Activated T-cell treated with anti-CD3 and anti-CD28 coated beads, Interleukin-2, amount 50 U/mL, for 24 hours (primary cell): ENCODE results near the gene STKLD1.
"Not testable (repeated sequence)": the region's sequence is repeated elsewhere in the genome, so short reads cannot be mapped to it uniquely, and the experiment has no call there.

ENCODE experiments used
- DNase-seq: peaks from one replicate; pipeline ENCODE4 v3.0.0-alpha.2; 2020
- H3K27ac Mint-ChIP-seq: 2 replicates; pipeline ENCODE4 v1.8.0; 2020; ENCODE audit warnings: mild to moderate bottlenecking, mixed read lengths
- H3K27me3 Mint-ChIP-seq: 2 replicates; pipeline ENCODE4 v1.8.0; 2020; ENCODE audit warnings: mixed read lengths
- H3K36me3 Mint-ChIP-seq: 2 replicates; pipeline ENCODE4 v1.8.0; 2020; ENCODE audit warnings: low read depth, mixed read lengths
- H3K4me1 Mint-ChIP-seq: 2 replicates; pipeline ENCODE4 v1.8.0; 2020; ENCODE audit warnings: low read depth, mixed read lengths
- H3K4me3 Mint-ChIP-seq: 2 replicates; pipeline ENCODE4 v1.8.0; 2020; ENCODE audit warnings: mild to moderate bottlenecking, moderate library complexity, mixed read lengths
- H3K9me3 Mint-ChIP-seq: 2 replicates; pipeline ENCODE4 v1.8.0; 2020; ENCODE audit warnings: mixed read lengths

The STKLD1 gene

DNA sequence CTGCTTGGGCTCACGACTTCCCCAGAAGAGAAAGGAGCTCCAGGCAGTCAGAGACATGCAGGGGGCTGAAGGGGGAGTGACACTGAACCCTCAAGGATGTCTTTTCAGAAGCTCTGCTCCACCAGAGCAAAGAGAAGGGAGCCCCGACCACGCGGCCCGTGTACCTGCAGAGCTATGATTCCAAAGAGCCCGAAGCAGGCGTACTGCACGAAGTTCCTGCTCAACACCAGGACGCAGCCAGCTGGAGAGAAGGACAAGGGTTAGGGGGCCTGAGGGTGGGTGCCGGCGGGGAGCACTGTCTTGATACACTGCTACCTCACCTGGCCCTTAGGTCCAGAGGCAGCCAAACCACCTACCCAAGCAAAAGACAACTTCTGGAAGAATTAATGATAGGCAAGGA, 9.7 kb upstream of the STKLD1 start:
- H3K4me1 Mint-ChIP-seq: peaks cover 63% of the 10 kb centered on the region
- H3K36me3 Mint-ChIP-seq: peaks cover 99% of the 10 kb centered on the region
- H3K27me3 Mint-ChIP-seq: no peaks in the 10 kb centered on the region

DNA sequence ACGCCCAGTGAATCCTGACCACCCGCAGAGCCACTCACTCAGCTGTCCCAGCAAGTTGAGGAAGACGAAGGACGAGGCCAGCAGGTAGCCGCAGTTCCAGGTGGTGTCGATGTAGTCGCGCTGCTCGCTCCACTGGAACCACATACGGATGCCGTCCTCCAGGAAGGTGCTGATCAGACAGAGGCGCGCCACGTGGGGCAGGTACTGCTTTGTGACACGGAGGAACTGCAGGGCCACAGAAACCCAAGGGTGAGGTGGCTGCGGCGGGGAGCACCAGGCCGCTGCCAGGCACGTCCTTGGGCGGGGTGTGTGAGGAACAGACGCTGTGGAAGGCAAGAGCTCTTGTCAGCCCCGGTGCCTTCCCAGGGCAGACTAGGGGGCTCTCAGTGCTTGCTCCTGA, 8.9 kb upstream of the STKLD1 start:
- no peaks in the 10 kb centered on the region for H3K9me3 Mint-ChIP-seq
- no peak for DNase-seq
- peaks cover 99% of the 10 kb centered on the region for H3K36me3 Mint-ChIP-seq
- peaks cover 63% of the 10 kb centered on the region for H3K4me1 Mint-ChIP-seq
- H3K27me3 Mint-ChIP-seq: no peaks in the 10 kb centered on the region
- no peak overlapping the region for H3K4me3 Mint-ChIP-seq
- H3K27ac Mint-ChIP-seq: peak overlapping the region; percentile 99

More for the DNA sequence above, 9.7 kb upstream of the STKLD1 start:
- peak overlapping the region; percentile 67 for H3K27ac Mint-ChIP-seq
- no peak overlapping the region for H3K4me3 Mint-ChIP-seq
- no peaks in the 10 kb centered on the region for H3K9me3 Mint-ChIP-seq
- no peak for DNase-seq

DNA sequence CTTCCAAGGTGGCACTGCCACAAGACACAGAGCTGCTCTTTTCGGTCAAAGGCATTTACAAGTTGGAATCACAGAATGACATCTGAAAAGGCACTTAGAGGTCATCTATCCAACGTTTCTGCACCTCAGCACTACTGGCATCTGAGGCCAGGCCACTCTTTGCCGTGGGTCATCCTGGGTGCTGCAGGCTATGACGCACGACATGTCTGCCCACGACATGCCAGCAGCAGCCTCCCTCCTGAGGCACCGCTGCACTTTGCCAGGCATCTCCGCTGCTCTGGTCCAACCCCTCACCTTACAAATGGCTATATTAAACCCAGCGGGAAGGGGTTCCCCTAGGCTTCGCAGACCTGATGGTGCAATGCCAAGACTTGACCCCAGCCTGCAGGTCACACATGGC, 8.4 kb upstream of the STKLD1 start:
- H3K9me3 Mint-ChIP-seq: no peaks in the 10 kb centered on the region
- H3K27ac Mint-ChIP-seq: peak overlapping the region; percentile 99
- no peak for DNase-seq
- peaks cover 99% of the 10 kb centered on the region for H3K36me3 Mint-ChIP-seq
- no peak overlapping the region for H3K4me3 Mint-ChIP-seq
- peaks cover 68% of the 10 kb centered on the region for H3K4me1 Mint-ChIP-seq
- no peaks in the 10 kb centered on the region for H3K27me3 Mint-ChIP-seq

GRCh38 chr9:133368249-133368881, 7.8 kb upstream of the STKLD1 start:
- Mint-ChIP-seq H3K4me1 (peaks cover 74% of the 10 kb centered on the region), H3K9me3 (no peaks in the 10 kb centered on the region), H3K36me3 (peaks cover 99% of the 10 kb centered on the region), H3K4me3 (peak overlapping the region; percentile 99), H3K27me3 (no peaks in the 10 kb centered on the region), H3K27ac (peak overlapping the region; percentile 99)
- DNase-seq: no peak

DNA sequence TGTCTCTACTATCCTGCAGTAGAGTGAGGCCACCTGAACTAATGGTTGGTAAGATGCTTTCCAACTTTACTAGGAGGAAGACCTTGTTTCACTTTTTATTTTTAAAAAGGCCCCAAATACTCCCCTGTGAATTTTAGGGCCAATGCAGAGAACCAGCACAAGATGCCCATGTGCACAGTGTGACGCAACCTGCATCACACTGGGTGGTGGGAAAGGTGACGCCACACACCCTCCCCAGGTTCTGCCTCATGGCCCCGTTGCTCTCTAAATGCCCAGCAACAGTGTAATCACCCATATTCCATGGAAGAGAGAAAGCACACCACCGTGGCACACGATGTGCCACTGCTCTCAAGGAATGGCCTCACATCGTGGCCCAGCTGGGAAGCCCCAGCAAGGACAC, 6.7 kb upstream of the STKLD1 start:
- Mint-ChIP-seq H3K36me3 (peaks cover 98% of the 10 kb centered on the region), H3K4me1 (peaks cover 78% of the 10 kb centered on the region), H3K27ac (peak overlapping the region; percentile 99), H3K4me3 (peak overlapping the region; percentile 99), H3K9me3 (no peaks in the 10 kb centered on the region), H3K27me3 (no peaks in the 10 kb centered on the region)
- no peak for DNase-seq

GRCh38 chr9:133369933-133370332, 6.2 kb upstream of the STKLD1 start:
- Mint-ChIP-seq H3K9me3 (no peaks in the 10 kb centered on the region), H3K27me3 (no peaks in the 10 kb centered on the region), H3K4me3 (peak overlapping the region; percentile 99), H3K27ac (peak overlapping the region; percentile 99), H3K36me3 (peaks cover 99% of the 10 kb centered on the region), H3K4me1 (peaks cover 81% of the 10 kb centered on the region)
- no peak for DNase-seq

DNA sequence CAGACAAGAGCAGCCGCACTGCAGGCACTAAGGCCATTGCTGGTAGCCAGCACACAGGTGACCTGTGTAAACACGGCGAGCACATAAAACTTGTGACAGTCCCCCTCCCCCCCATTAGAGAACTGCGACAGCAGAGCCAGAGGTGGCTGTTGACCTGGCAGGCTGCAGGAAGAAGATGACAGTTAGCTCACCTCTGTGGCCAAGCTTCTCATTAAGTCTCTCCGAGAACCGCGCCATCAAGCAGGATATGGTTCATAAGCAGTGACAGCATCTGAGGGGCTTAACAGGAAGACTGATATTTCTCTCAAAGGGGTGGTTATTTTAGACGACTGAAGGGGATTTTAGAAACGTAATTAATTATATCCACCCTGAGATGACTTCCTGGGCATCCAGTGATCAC, 5.5 kb upstream of the STKLD1 start:
- Mint-ChIP-seq H3K4me1 (peaks cover 81% of the 10 kb centered on the region), H3K4me3 (peak overlapping the region; percentile 99), H3K27me3 (no peaks in the 10 kb centered on the region), H3K27ac (peak overlapping the region; percentile 99), H3K9me3 (no peaks in the 10 kb centered on the region), H3K36me3 (peaks cover 94% of the 10 kb centered on the region)
- DNase-seq: no peak

GRCh38 chr9:133371261-133371711, 4.9 kb upstream of the STKLD1 start:
- DNase-seq: peak; percentile 80
- Mint-ChIP-seq H3K9me3 (no peaks in the 10 kb centered on the region), H3K27me3 (no peaks in the 10 kb centered on the region), H3K4me1 (peaks cover 75% of the 10 kb centered on the region), H3K36me3 (peaks cover 88% of the 10 kb centered on the region), H3K27ac (peak overlapping the region; percentile 99), H3K4me3 (peak overlapping the region; percentile 99)

- Mint-ChIP-seq H3K4me1 (peaks cover 70% of the 10 kb centered on the region), H3K9me3 (no peaks in the 10 kb centered on the region), H3K36me3 (peaks cover 80% of the 10 kb centered on the region), H3K27ac (peak overlapping the region; percentile 99), H3K27me3 (no peaks in the 10 kb centered on the region), H3K4me3 (peak overlapping the region; percentile 99)
- DNase-seq: no peak
These were observed 4.0 kb upstream of the STKLD1 start for GRCh38 chr9:133372144-133372543.

DNA sequence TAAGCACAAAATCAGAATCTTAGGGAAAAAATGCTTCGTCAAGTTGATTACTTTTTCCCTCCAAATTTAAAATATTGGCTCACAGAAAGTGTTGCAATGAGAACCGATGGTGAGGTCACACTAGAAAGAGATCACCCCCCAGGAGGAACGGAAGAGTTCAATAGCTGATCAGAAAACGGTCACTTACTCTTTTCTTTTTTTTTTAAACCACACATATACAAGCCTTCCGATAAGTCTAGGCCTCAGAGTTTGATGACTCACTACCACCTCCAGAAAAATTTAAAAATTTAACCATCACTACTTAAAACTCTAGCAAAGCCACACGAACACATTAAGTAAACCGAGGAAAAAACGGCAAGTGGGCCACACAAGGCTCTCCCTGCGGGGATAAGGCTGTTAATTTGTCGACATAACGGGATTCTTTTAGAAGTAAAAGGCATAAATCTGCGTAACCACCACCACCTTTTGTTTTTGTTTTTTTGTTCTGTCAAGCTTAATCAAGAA, 1.5 kb upstream of the STKLD1 start:
- Mint-ChIP-seq H3K4me3 (peak overlapping the region; percentile 99), H3K27ac (peak overlapping the region; percentile 99), H3K27me3 (no peaks in the 10 kb centered on the region), H3K36me3 (peaks cover 54% of the 10 kb centered on the region), H3K4me1 (peaks cover 48% of the 10 kb centered on the region), H3K9me3 (no peaks in the 10 kb centered on the region)
- DNase-seq: peak; percentile 51

DNA sequence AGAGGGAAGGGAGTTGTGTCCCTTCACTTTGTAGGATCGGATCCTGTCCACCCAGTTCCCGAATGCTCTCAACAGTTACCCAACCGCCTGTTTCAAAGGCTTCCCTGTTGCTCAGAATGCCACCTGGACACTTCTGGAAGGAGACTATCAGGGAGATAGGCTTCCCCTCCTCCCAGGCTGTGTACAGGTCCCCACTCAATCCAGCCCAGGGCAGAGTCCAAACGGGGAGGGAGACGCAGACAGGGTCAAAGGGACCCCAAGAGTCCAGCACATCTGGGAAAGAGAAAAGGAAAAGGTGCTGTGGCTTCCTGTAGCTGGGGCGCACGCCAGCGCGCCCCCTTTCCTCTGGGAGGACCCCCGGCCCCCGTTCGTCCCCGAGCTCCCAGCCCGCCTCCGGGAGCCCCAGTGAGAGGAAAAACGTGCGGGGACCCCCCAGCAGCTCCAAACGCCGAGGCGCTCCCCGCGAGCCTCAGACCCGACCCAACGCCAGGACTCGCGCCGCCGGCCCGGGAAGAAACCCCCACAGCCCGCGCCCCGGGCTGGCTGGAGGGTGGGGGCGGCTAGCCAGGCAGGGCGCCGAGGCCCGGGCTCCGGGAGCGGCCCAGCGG, 946 bp upstream of the STKLD1 start:
- H3K27me3 Mint-ChIP-seq: no peaks in the 10 kb centered on the region
- H3K9me3 Mint-ChIP-seq: no peaks in the 10 kb centered on the region
- H3K36me3 Mint-ChIP-seq: peaks cover 49% of the 10 kb centered on the region
- DNase-seq: no peak
- peak overlapping the region; percentile 99 for H3K4me3 Mint-ChIP-seq
- peaks cover 42% of the 10 kb centered on the region for H3K4me1 Mint-ChIP-seq
- peak overlapping the region; percentile 99 for H3K27ac Mint-ChIP-seq

- DNase-seq, H3K27me3 Mint-ChIP-seq, H3K9me3 Mint-ChIP-seq, H3K27ac Mint-ChIP-seq: not testable (repeated sequence)
- peaks cover 28% of the 10 kb centered on the region for H3K36me3 Mint-ChIP-seq
- H3K4me3 Mint-ChIP-seq: peak overlapping the region; percentile 64
- peaks cover 22% of the 10 kb centered on the region for H3K4me1 Mint-ChIP-seq
These were observed 1.1 kb downstream of the STKLD1 start for GRCh38 chr9:133377280-133377679.

DNA sequence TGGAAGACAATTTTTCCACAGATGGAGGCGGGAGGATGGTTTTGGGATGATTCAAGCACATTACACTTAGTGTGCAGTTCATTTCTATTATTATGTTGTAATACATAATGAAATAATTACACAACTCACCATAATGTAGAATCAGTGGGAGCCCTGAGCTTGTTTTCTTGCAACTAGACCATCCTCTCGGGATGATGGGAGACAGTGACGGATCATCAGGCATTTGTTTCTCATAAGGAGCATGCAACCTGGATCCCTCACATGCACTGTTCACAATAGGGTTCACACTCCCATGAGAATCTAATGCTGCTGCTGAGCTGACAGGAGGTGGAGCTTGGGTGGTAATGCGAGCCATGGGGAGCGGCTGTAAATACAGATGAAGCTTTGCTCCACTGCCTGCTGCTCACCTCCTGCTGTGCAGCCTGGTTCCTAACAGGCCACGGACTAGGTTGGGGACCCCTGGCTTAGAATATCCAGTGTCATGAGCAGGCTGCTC, 1.6 kb downstream of the STKLD1 start:
- no peak overlapping the region for H3K27ac Mint-ChIP-seq
- H3K4me1 Mint-ChIP-seq: peaks cover 17% of the 10 kb centered on the region
- H3K36me3 Mint-ChIP-seq: peaks cover 23% of the 10 kb centered on the region
- H3K27me3 Mint-ChIP-seq: no peaks in the 10 kb centered on the region
- no peaks in the 10 kb centered on the region for H3K9me3 Mint-ChIP-seq
- DNase-seq: no peak
- no peak overlapping the region for H3K4me3 Mint-ChIP-seq

DNA sequence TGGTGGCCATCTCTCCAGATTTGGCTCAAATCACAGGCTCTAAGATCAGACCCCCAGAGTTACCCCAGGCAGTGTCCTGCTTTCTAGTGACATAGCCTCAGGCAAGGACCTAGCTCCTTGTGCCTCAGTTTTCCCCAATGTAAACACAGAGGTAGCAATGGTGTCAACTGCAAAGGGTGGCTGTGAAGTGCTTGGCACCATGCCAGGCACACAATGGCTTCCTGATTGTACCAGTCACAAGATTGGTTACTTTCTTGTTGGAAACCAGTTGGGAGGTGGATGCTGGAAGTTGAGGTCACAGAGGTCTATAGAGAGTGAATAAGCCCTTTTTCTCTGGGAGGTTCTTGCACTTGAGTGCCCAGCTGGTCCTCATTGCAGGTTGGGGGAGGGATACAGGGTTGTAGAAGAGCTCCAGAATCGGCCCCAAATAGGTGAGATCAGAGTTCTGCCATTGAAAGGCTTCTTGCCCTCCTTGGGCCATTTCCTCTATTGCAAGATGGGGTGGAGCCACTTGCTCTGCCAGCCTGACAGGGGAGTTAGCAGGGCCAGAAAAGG, 2.3 kb downstream of the STKLD1 start:
- H3K4me1 Mint-ChIP-seq: peaks cover 10% of the 10 kb centered on the region
- H3K9me3 Mint-ChIP-seq: no peaks in the 10 kb centered on the region
- H3K36me3 Mint-ChIP-seq: peaks cover 16% of the 10 kb centered on the region
- no peaks in the 10 kb centered on the region for H3K27me3 Mint-ChIP-seq
- no peak overlapping the region for H3K4me3 Mint-ChIP-seq
- no peak overlapping the region for H3K27ac Mint-ChIP-seq
- DNase-seq: no peak
